ENCODE data around the gene SEMA6A.

Gene SEMA6A

DNA sequence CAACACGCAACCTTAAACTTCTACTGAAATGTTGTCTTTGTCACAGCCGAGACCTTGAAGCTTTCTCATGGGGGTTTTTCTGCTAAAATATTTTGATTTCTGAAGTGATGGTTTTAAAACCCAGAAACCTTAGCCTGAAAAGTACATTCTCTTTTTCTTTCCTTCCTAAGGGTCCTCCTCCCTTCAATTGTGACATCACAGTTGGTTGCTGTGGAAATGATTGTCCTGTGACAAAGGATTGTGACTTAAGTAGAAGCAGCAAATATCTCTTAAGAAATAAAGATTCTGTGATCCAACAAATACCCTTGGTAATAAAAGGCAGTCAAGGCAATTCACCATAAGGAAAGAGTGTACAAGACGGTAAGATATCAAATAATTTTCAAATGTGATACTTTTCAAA lies 125.2 kb downstream of the SEMA6A start:
- H3K4me1 ChIP-seq (ENCODE audit: insufficient read depth, low read length) = peaks cover 9% of the 10 kb centered on the region
- no peak overlapping the region for H3K27ac ChIP-seq (ENCODE audit: low read depth, low read length)
- H3K36me3 ChIP-seq (ENCODE audit: insufficient read depth, low read length) = peaks cover 20% of the 10 kb centered on the region
- no peaks in the 10 kb centered on the region for H3K27me3 ChIP-seq (ENCODE audit: control insufficient read depth in 1 of 2, insufficient read depth in 2 of 2, low read length in 2 of 2)
- H3K9me3 ChIP-seq (ENCODE audit: low read length) = no peaks in the 10 kb centered on the region
- H3K4me3 ChIP-seq (ENCODE audit: low read depth in 1 of 2, low read length in 2 of 2) = no peak overlapping the region
- H3K9ac ChIP-seq (ENCODE audit: low read length) = no peak overlapping the region

DNA sequence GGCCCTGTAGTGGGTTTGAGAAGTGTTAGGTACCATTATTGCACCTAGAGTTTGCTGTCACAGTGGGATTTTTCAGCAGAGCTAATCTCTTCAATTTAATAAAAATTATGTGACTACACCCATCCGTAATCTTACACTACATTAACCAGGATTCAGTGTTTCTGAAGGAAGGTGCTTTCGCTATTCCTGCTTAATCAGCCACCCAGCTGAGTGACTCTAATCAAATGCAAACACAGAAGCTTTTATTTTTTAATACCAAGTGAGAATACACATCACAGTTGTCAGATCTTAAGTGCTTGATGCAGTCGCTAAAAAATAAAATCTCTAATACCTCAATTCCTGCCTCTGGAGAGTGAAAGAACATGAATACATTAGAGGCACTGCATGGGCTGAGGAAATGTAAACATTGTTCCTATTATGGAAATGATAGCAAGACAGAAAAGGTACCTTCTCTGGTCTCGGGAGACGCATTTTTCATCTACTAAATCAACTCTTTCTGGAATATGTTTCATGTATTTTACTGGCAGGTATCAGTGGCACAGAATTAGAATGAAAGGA lies 125.7 kb downstream of the SEMA6A start:
- H3K27ac ChIP-seq (ENCODE audit: low read depth, low read length) = no peak overlapping the region

DNA sequence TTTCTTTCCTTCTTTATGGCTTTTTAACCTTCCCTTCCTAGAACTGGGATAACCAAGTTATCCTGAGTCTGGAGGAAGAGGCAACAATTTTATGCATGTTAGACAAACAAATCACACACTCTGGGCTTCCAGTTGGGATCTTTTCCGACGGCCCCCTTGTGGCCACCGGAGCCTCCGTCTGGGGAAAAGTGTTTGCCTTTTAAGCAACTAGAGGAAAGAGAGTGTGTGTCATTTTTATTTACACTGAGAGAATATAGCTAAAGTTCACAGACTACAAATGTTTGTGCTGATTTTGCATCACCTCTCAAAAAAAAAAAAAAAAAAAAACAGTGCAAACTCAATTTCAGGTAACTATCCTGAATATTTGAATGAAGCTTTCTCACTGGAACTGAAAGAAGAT lies 126.2 kb downstream of the SEMA6A start:
- Histone ChIP-seq H3K4me1 (ENCODE audit: insufficient read depth, low read length) (no peaks in the 10 kb centered on the region), H3K9ac (ENCODE audit: low read length) (no peak overlapping the region), H3K27me3 (ENCODE audit: control insufficient read depth in 1 of 2, insufficient read depth in 2 of 2, low read length in 2 of 2) (no peaks in the 10 kb centered on the region), H3K4me3 (ENCODE audit: low read depth in 1 of 2, low read length in 2 of 2) (no peak overlapping the region), H3K36me3 (ENCODE audit: insufficient read depth, low read length) (peaks cover 20% of the 10 kb centered on the region), H3K27ac (ENCODE audit: low read depth, low read length) (no peak overlapping the region), H3K9me3 (ENCODE audit: low read length) (no peaks in the 10 kb centered on the region)

More for the DNA sequence above, 125.7 kb downstream of the SEMA6A start:
- H3K9me3 ChIP-seq (ENCODE audit: low read length) = no peaks in the 10 kb centered on the region
- no peaks in the 10 kb centered on the region for H3K27me3 ChIP-seq (ENCODE audit: control insufficient read depth in 1 of 2, insufficient read depth in 2 of 2, low read length in 2 of 2)
- peaks cover 4% of the 10 kb centered on the region for H3K4me1 ChIP-seq (ENCODE audit: insufficient read depth, low read length)
- peaks cover 20% of the 10 kb centered on the region for H3K36me3 ChIP-seq (ENCODE audit: insufficient read depth, low read length)
- H3K4me3 ChIP-seq (ENCODE audit: low read depth in 1 of 2, low read length in 2 of 2) = no peak overlapping the region
- H3K9ac ChIP-seq (ENCODE audit: low read length) = no peak overlapping the region

DNA sequence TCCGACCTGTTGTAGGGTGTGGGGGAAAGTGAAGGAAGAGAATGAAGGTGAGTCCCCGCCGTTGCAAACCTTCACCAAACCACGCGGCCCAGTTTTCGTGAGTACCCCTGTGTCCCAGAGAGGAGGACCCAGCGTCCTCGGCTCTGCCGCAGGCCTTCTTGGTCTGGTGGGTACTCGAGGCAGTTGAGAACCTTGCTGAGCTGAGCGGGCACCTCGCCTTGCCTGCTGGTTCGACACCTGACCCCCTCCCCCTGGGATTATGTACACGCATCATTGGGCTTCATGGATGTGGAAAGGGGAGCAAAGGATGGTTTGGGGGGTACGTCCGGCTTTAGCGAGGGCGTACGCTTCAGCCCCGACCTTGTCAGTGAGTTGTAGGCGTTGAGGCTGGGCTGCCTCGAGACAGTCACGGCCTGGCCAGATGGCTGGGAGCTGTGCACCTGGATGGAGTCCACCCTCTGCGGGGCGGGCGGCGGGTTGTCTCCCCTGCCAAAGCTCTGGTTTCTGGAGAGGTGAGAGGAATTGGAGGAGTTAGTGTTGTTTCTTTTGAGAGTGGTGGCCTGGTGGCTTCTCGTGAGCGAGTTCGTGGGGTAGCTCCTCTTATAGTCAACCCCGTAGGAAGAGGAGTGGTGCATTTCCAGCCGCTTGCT lies 128.1 kb downstream of the SEMA6A start:
- Histone ChIP-seq H3K27ac (ENCODE audit: low read depth, low read length) (no peak overlapping the region), H3K4me3 (ENCODE audit: low read depth in 1 of 2, low read length in 2 of 2) (no peak overlapping the region), H3K36me3 (ENCODE audit: insufficient read depth, low read length) (peaks cover 20% of the 10 kb centered on the region), H3K27me3 (ENCODE audit: control insufficient read depth in 1 of 2, insufficient read depth in 2 of 2, low read length in 2 of 2) (no peaks in the 10 kb centered on the region), H3K4me1 (ENCODE audit: insufficient read depth, low read length) (peaks cover 10% of the 10 kb centered on the region), H3K9me3 (ENCODE audit: low read length) (no peaks in the 10 kb centered on the region), H3K9ac (ENCODE audit: low read length) (no peak overlapping the region)

DNA sequence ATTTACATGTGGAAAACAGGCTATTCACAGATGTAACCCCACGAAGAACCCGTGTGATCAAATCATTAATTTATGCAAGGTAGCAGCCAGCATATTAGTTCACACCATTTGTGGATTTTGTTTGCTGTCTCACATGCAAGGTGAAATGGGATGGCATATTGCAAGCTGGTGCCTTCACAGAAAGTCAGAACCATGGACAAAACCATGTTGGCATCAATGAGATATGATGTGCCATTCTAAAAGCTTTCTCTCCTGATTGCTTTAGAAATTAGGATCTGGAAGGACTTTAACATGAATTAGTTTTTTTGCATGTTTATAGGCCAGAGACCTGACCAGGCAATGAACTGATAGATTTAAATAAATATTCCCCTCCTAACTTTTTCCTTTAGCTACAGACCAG lies 129.3 kb downstream of the SEMA6A start:
- no peaks in the 10 kb centered on the region for H3K9me3 ChIP-seq (ENCODE audit: low read length)
- no peak overlapping the region for H3K27ac ChIP-seq (ENCODE audit: low read depth, low read length)
- H3K4me1 ChIP-seq (ENCODE audit: insufficient read depth, low read length) = peaks cover 10% of the 10 kb centered on the region
- no peak overlapping the region for H3K4me3 ChIP-seq (ENCODE audit: low read depth in 1 of 2, low read length in 2 of 2)
- no peak overlapping the region for H3K9ac ChIP-seq (ENCODE audit: low read length)
- no peaks in the 10 kb centered on the region for H3K27me3 ChIP-seq (ENCODE audit: control insufficient read depth in 1 of 2, insufficient read depth in 2 of 2, low read length in 2 of 2)
- peaks cover 20% of the 10 kb centered on the region for H3K36me3 ChIP-seq (ENCODE audit: insufficient read depth, low read length)

DNA sequence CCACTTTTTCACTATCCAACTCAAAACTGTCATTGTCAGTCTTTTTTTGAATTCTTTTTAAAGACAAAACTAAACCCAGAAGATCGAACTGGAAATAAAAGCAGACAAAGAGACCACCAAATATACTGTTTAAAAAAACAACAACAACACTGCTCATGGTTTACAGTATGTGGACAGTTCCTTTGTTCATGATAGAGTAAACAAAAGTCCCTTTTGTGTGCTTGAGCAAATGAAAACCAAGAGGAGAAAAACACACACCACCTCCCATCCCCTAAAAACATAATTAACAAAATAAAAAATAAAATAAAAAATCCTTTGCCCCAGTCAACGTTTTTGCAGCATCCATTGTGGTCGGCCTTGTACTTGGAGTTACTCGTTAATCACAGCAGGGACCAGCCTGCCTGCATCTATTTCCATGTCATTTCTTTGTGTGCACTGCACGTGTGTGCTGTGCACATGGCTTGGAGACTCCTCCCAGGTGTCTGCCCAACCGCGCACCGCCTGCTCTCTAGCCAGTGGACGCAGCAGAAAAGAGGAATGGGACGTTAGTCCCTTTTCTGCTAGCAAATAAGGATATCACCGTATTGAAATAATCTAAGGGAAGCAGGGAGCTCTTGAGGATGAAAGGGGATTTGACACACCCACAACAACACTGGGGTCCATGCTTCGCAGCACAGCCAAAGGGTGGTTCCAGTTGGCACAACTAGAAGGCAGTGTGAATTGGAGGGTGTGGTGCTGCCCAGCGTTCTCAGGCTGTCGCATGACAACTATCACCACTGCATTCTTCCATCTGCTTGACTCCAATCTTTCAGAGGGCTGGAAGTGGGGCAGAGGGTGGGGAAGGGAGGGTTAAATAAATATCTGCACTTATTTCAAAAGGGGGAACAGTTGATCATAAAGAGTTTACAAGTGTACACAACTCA lies 130.0 kb downstream of the SEMA6A start:
- H3K36me3 ChIP-seq (ENCODE audit: insufficient read depth, low read length) = peaks cover 20% of the 10 kb centered on the region
- no peaks in the 10 kb centered on the region for H3K9me3 ChIP-seq (ENCODE audit: low read length)
- H3K27me3 ChIP-seq (ENCODE audit: control insufficient read depth in 1 of 2, insufficient read depth in 2 of 2, low read length in 2 of 2) = no peaks in the 10 kb centered on the region
- H3K4me3 ChIP-seq (ENCODE audit: low read depth in 1 of 2, low read length in 2 of 2) = no peak overlapping the region
- peaks cover 10% of the 10 kb centered on the region for H3K4me1 ChIP-seq (ENCODE audit: insufficient read depth, low read length)
- no peak overlapping the region for H3K27ac ChIP-seq (ENCODE audit: low read depth, low read length)
- H3K9ac ChIP-seq (ENCODE audit: low read length) = no peak overlapping the region

DNA sequence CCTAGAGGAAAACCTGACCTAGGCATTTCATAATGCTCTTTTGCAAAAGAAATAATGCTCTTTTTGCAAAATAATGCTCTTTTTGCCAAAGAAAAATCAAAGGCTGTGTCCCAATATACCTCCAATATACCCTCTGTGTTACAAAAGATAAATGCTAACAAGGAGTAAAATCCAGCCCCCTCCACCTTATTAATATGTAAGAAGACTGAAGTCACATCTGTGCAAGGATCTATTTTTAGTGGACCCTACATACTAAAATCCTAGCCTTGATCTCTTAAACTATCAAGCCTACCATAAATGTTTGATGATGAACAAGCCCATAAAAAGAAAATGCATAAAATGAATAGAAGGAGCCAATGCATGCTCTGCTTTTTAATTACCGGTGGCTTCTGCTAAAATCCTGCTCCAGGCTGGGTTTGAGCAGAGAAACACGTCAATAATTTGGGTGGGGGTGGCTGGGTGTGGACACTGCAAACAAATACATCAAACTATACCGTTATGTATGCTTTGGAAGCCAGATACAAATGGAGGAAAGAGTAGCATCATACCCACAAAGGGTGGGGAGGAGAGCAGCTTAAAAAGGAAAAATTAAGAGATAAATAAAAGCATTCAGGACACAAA lies 131.6 kb downstream of the SEMA6A start:
- H3K9me3 ChIP-seq (ENCODE audit: low read length) = no peaks in the 10 kb centered on the region
- no peak overlapping the region for H3K4me3 ChIP-seq (ENCODE audit: low read depth in 1 of 2, low read length in 2 of 2)
- H3K27me3 ChIP-seq (ENCODE audit: control insufficient read depth in 1 of 2, insufficient read depth in 2 of 2, low read length in 2 of 2) = no peaks in the 10 kb centered on the region
- H3K27ac ChIP-seq (ENCODE audit: low read depth, low read length) = no peak overlapping the region
- no peak overlapping the region for H3K9ac ChIP-seq (ENCODE audit: low read length)
- H3K36me3 ChIP-seq (ENCODE audit: insufficient read depth, low read length) = peaks cover 20% of the 10 kb centered on the region
- peaks cover 10% of the 10 kb centered on the region for H3K4me1 ChIP-seq (ENCODE audit: insufficient read depth, low read length)

DNA sequence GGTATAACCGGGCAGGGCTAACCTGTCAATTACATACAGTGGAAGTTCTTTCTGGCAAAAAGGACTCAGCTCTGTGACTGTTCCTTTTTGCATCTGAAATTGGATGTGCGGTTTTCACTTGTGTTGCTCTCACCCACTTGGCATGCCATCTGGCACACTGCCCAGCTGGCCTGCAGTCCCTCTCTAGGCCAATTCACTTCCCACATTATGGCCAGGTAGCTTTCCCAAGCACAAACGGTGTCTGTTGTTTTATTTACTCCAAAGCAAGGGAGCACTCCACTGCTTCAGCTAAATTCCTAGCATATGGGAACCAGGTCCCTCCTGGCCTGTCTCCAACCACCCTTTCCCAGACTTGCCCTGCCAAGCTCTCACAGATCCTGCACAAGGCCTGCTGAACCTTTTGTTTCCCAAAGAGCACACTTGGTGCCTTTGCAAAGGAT lies 132.5 kb downstream of the SEMA6A start:
- no peak overlapping the region for H3K27ac ChIP-seq (ENCODE audit: low read depth, low read length)
- H3K27me3 ChIP-seq (ENCODE audit: control insufficient read depth in 1 of 2, insufficient read depth in 2 of 2, low read length in 2 of 2) = no peaks in the 10 kb centered on the region
- peaks cover 16% of the 10 kb centered on the region for H3K36me3 ChIP-seq (ENCODE audit: insufficient read depth, low read length)
- H3K4me1 ChIP-seq (ENCODE audit: insufficient read depth, low read length) = peaks cover 10% of the 10 kb centered on the region
- H3K9me3 ChIP-seq (ENCODE audit: low read length) = no peaks in the 10 kb centered on the region
- H3K9ac ChIP-seq (ENCODE audit: low read length) = no peak overlapping the region
- H3K4me3 ChIP-seq (ENCODE audit: low read depth in 1 of 2, low read length in 2 of 2) = no peak overlapping the region

DNA sequence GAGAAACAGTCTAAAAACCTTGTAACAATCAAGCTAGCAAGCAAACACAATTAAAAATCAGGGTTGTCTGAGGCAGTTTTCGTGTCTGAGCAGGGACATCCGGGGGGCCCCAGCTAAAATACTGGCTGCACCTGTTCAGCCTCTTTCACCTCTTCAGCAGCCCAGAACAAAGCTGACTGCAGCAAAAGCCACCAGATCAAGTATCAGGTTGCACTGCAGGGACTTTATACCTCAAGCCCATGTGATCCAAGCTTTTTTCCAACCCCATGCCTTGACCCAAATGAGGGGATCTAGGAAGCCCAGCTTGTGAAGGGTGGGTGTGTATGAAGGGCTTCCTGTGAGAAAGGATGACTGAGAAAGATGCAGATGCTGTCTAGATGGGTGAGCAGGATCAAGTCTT lies 133.4 kb downstream of the SEMA6A start:
- Histone ChIP-seq H3K27ac (ENCODE audit: low read depth, low read length) (no peak overlapping the region), H3K4me1 (ENCODE audit: insufficient read depth, low read length) (peaks cover 10% of the 10 kb centered on the region), H3K9me3 (ENCODE audit: low read length) (no peaks in the 10 kb centered on the region), H3K4me3 (ENCODE audit: low read depth in 1 of 2, low read length in 2 of 2) (no peak overlapping the region), H3K27me3 (ENCODE audit: control insufficient read depth in 1 of 2, insufficient read depth in 2 of 2, low read length in 2 of 2) (no peaks in the 10 kb centered on the region), H3K9ac (ENCODE audit: low read length) (no peak overlapping the region), H3K36me3 (ENCODE audit: insufficient read depth, low read length) (peaks cover 7% of the 10 kb centered on the region)

DNA sequence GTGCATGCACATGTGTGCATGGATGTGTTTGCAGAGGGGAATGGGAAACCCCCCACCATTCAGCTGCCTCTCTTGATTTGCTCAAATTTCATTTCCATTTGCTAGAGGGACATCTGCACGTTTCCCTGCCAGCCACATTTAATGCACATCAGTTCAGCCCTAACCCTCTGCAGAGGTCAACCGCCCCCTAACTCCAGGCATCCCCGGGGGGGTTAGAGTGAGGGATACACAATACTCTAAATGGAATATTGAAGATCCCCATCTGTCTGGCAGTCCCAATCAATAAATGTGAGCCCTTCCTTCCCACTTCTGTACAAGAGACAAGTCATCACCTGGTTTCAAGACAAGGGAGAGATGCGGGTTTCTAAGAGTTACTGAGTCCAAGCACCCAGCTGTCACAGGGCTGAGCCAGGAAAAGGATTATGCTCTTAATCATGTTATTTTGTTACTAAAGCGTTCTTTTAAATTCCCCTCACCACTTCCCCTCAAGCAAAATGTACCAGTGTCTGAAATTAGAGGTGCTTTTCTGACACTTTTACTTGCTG lies 134.1 kb downstream of the SEMA6A start:
- Histone ChIP-seq H3K36me3 (ENCODE audit: insufficient read depth, low read length) (peaks cover under 1% of the 10 kb centered on the region), H3K27me3 (ENCODE audit: control insufficient read depth in 1 of 2, insufficient read depth in 2 of 2, low read length in 2 of 2) (no peaks in the 10 kb centered on the region), H3K4me1 (ENCODE audit: insufficient read depth, low read length) (peaks cover 10% of the 10 kb centered on the region), H3K27ac (ENCODE audit: low read depth, low read length) (no peak overlapping the region), H3K9me3 (ENCODE audit: low read length) (no peaks in the 10 kb centered on the region), H3K9ac (ENCODE audit: low read length) (no peak overlapping the region), H3K4me3 (ENCODE audit: low read depth in 1 of 2, low read length in 2 of 2) (no peak overlapping the region)

DNA sequence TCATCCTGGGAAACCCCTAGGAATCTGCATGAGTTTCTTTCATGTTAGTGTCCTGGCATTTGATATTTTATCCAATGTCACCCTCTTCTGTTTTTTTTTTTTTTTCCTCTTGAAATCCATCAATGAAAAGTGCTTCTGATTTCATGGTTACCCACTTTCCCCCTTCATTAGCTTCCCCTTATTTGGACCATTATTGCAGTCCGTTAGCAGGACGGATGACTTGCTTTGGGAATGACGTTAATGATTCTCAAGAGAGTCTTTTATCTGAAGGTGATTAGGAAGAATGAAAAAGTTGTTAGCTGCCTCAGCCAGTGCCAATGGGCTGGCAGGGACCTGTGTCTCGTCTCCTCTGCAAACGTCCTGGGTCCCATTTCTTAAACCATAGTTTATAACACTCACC lies 134.7 kb downstream of the SEMA6A start:
- Histone ChIP-seq H3K9ac (ENCODE audit: low read length) (no peak overlapping the region), H3K27ac (ENCODE audit: low read depth, low read length) (no peak overlapping the region), H3K36me3 (ENCODE audit: insufficient read depth, low read length) (no peaks in the 10 kb centered on the region), H3K9me3 (ENCODE audit: low read length) (no peaks in the 10 kb centered on the region), H3K4me1 (ENCODE audit: insufficient read depth, low read length) (peaks cover 10% of the 10 kb centered on the region), H3K4me3 (ENCODE audit: low read depth in 1 of 2, low read length in 2 of 2) (no peak overlapping the region), H3K27me3 (ENCODE audit: control insufficient read depth in 1 of 2, insufficient read depth in 2 of 2, low read length in 2 of 2) (no peaks in the 10 kb centered on the region)

Data from muscle layer of colon (tissue), 2 donors.